Measurements from ENCODE around the gene CFAP74.
"Not testable (repeated sequence)": the region's sequence is repeated elsewhere in the genome, so short reads cannot be mapped to it uniquely, and the experiment has no call there.

CFAP74 gene

DNA sequence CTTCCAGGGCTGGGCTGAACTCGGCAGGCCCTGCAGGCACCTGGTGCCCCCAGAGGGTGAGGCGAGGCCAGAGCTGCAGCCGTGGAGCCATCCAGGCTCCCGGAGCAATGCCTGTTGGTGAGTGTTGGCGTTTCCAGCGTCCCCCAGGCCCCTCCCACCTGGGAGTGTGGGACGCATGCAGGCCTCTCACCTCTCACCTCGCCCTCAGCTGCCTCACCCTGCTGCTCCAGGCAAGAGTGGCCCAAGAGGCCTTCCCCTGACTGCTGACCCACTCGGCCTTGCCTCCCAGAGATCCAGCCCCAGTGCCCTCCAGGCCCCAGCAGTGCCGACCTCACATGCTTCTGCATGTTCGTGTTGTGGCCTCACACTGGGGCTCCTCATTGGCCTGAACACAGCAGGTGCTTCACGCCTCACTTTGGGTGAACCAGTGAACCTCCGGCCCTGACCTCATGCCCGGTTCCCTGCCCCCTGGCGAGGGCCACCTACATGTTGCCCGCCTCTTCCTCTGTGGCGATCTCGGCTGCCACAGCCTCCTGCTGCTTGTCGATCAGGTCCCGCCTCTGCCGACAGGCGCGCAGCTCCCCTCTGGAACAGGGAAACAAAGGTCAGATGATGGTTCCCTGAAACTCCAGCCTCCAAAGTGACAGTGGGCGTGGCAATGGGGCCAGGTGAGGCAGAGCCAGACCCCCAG lies 17.0 kb downstream of the CFAP74 start:
- DNase-seq, result no peak

DNA sequence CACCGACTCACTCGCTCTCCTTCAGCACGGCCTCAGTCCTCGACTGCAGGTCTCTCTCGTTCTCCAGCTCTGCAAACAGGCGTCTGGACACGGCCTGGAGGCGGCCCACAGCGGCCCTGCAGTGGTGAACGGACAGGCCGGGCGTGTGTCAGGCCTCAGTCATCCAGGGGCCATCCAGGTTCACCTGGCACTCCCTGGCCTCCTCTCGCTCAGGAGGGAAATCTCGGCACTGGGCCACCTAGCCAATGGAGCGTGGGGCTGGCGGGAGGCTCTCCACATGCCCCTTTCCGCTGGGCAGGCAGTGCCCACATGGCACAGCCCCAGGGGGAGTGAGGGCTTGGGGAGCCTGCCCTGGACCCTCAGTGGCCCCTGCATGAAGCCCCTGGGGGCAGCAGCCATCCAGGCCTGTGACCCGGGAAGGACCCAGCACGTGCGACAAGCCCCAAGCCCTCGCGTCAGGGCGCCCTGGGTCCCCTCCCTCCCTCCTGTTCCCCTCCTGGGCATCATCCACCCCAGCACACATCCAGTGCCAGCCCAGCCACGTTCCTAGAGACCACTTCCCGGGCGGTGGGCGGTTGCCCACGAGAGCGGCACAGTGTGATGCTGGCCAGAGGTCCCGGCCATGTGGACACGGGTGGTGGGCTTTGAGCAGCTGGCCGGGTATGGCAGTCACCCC lies 18.1 kb downstream of the CFAP74 start:
- DNase-seq, result no peak

DNA sequence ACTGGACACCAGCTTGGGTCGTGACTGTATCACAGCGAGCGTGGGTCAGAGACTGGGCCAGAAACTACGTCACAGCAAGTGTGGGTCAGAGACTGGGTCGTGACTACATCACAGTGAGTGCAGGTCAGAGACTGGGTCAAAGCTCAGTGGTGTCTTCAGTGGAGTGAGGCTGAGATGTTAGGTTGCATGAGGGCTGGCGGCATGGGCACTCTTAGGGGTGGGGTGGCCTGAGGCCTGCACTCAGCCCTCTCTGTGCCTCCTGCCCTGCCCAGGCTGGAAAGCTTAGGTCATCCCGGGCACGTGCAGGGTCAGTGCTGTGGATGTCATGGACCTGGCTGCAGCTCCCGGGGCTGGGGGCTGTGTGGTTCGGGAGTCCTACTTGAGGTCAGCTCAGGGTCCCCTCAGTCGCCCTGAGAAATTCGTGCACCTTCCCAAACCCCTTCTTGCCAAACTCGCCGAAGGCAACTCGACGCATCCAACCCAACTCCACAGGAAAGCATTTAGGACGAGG lies 19.0 kb downstream of the CFAP74 start:
- no peak for DNase-seq

DNA sequence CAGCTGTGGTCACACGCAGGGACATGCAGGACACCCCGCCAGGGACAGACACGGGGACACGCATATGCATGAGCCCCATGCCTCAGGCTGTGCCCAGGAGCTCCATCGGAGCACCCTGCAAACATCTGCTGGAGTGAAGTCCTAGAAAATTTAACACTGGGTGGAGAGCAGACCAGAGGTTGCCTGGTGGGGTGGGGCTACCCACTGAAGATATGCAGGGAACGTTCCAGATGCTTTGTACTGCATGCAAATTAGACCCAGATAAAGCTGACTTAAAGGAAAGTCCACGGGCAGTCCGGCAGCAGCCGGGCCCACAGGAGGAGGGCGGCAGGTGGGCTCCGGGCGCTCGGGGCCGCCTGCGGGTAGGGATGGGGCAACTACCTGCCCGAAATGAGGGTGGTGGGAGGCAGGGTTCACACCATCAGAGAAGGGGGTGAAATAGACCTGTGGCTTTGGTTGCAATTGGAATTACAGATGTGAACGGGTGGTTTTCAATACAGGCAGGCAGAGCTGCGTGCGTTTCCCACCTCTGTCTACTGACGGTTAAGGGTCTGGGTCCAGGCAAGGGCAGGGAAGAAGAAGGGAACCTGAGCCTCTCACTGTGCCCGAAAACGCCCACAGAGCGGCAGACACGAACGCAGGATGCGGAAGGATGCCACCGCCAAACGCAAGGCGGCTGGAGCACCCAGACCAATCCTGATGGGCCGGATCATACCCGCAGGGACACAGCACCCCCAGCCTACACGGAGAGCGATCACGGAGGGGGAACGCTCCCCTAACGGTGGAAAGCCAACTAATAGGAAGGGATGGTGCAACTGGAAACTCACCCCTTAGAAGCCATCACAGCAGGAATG lies 21.0 kb downstream of the CFAP74 start:
- DNase-seq, result no peak

DNA sequence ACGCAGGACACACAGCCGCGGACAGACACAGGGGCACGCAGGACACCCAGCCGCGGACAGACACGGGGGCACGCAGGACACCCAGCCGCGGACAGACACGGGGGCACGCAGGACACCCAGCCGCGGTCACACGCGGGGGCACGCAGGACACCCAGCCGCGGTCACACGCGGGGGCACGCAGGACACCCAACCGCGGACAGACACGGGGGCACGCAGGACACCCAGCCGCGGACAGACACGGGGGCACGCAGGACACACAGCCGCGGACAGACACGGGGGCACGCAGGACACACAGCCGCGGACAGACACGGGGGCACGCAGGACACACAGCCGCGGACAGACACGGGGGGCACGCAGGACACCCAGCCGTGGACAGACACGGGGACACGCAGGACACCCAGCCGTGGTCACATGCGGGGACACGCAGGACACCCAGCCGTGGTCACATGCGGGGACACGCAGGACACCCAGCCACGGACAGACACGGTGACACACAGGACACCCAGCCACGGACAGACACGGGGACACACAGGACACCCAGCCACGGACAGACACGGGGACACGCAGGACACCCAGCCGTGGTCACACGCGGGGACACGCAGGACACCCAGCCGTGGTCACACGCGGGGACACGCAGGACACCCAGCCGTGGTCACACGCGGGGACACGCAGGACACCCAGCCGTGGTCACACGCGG lies 21.8 kb downstream of the CFAP74 start:
- not testable (repeated sequence) for DNase-seq

DNA sequence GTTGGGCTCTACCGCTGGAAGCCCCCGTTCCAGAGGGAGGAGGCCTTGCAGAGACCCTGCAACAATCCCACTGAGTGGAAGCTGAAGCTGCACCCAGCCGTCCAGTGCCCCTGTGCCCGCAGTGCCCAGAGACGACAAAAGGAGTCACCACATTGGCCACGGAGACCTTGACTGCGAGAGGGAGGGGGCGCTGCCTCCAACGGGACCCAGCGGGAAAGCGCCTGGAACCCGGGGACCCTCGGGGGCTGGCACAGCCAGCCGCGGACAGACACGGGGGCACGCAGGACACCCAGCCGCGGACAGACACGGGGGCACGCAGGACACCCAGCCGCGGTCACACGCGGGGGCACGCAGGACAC lies 22.5 kb downstream of the CFAP74 start:
- no peak for DNase-seq

DNA sequence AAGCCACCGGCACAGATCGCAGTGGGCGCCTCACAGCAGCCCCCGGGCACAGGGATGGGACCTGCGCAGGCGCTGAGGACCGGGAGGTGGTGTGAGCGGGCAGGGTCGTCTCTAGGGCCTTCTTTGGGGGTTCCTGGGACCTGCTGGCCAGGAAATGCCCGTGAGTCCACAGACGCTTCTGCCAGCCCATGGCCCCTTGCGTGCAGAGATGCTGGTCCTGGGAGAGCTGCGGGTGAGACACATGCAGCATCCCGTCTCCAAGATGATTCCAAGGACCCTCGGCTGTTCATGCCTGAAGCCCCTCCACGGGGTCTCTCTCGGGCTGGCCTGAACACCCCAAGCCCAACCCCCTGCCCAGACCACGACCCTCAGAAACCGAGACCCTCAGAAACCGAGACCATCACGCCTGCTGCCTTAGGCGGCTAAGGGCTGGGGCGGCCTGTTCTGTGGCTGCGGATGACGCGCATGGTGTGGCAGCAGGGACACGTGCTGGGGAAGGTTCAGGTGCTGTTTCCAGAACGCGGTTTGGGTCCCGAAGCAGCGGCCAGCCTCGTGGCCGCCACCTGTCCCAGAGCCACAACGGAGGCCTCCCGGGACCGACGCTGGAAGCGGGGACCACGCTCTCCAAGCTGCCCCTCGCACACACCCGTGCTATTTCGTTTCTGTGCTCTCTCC lies 23.0 kb downstream of the CFAP74 start:
- no peak for DNase-seq

DNA sequence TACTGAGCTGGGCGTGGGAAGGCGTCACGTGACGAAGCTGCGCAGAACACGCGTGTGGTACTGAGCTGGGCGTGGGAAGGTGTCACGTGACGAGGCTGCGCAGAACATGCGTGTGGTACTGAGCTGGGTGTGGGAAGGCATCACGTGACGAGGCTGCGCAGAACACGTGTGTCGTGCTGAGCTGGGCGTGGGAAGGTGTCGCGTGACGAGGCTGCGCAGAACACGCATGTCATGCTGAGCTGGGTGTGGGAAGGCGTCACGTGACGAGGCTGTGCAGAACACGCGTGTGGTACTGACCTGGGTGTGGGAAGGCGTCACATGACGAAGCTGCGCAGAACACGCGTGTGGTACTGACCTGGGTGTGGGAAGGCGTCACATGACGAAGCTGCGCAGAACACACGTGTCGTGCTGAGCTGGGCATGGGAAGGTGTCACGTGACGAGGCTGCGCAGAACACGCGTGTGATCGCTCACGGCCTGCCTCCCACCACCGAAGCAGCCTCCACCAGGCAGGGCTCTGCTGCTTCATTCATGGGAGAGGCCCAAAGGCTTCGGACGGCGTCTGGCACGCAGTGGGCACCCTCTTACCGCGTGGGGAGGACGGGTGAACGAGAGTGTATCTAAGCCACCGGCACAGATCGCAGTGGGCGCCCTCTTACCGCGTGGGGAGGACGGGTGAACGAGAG lies 24.0 kb downstream of the CFAP74 start:
- no peak for DNase-seq

DNA sequence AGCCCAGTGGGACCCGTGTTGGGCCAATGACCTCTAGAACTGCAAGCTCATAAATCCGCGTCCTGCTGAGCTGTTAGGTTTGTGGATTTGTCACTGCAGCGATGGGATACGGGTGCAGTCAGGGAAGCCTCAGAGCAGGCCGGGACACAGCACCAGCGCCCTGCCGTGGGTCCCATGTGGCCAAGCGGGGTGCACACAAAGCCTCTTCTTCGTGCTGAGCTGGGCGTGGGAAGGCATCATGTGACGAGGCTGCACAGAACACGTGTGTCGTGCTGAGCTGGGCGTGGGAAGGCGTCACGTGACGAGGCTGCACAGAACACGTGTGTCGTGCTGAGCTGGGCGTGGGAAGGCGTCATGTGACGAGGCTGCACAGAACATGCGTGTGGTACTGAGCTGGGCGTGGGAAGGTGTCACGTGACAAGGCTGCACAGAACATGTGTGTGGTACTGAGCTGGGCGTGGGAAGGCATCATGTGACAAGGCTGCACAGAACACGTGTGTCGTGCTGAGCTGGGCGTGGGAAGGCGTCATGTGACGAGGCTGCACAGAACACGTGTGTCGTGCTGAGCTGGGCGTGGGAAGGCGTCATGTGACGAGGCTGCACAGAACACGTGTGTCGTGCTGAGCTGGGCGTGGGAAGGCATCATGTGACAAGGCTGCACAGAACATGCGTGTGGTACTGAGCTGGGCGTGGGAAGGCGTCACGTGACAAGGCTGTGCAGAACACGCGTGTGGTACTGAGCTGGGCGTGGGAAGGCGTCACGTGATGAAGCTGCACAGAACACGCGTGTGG lies 24.7 kb downstream of the CFAP74 start:
- not testable (repeated sequence) for DNase-seq

DNA sequence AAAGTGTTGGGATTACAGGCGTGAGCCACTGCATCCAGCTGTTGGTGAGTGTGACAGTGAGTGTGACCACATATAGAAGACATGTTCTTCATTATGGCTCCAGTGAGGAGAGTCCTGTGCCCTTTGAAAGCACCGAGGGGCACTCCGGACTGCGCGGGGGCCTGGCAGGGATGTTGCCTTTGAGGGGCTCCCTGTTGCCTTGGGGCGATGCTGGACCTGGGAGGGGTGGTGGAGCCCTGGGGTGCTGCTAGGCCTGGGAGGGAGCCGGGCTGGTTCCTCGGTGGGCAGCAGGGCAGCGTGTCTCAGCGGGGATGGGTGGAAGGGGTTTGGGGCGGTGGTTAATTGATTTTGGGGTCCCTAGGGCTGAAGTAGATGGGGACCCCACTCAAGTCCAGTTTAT lies 25.5 kb downstream of the CFAP74 start:
- no peak for DNase-seq

DNA sequence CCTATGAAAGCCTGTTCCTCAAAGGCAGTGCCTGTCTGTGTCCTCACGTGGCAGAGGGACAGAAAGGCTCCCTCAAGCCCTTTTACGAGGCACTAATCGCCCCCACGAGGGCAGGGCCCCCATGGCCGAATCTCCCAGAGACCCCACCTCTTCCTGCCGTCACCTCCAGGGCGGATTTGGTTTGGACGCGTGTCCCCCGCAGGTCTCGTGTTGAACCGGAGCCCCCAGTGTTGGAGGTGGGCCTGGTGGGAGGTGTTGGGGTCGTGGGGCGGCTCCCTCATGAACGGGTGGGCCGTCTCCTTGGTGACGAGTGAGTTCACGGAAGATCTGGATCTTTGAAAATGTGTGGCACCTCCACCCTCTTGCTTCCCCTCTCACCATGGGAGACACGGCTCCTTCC lies 27.6 kb downstream of the CFAP74 start:
- no peak for DNase-seq

DNA sequence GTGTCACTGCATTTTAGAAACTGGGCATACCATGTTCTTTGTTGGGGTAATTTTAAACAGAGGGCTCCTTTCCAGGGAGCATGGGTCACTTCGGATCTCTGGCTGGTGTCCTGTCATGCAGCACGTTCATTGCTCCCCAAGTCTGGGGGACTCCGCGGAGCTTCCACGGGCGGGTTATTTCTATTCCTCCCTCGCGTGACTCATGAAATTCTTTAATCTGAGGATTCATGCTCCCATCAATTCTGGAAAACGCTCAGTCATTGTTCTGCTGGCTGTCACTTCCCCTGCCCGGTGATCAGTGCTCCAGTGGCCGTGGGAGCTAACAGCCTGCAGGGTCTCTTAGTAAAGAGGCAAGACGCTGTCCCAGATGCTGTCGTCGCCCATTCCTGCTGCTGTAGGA lies 28.1 kb downstream of the CFAP74 start:
- no peak for DNase-seq

DNA sequence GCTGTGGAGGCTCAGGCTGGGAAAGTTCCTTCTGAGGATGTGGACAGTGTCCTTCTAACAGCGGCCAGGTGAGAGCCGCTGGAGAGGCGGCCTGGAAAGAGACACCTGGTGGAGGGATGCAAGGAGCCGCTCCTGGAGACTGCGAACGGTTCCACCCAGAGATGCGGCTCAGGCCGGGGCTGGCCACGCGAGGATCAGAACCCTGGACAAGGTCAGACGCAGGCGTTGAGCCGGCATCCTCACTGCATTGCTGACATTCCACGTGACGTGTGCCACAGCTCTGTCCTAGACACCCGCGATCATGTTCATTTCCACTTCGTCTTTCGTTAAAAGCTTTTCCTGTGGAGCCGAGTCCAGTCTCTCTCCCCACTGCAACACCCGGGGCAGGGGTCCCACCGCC lies 28.8 kb downstream of the CFAP74 start:
- DNase-seq, result no peak

DNA sequence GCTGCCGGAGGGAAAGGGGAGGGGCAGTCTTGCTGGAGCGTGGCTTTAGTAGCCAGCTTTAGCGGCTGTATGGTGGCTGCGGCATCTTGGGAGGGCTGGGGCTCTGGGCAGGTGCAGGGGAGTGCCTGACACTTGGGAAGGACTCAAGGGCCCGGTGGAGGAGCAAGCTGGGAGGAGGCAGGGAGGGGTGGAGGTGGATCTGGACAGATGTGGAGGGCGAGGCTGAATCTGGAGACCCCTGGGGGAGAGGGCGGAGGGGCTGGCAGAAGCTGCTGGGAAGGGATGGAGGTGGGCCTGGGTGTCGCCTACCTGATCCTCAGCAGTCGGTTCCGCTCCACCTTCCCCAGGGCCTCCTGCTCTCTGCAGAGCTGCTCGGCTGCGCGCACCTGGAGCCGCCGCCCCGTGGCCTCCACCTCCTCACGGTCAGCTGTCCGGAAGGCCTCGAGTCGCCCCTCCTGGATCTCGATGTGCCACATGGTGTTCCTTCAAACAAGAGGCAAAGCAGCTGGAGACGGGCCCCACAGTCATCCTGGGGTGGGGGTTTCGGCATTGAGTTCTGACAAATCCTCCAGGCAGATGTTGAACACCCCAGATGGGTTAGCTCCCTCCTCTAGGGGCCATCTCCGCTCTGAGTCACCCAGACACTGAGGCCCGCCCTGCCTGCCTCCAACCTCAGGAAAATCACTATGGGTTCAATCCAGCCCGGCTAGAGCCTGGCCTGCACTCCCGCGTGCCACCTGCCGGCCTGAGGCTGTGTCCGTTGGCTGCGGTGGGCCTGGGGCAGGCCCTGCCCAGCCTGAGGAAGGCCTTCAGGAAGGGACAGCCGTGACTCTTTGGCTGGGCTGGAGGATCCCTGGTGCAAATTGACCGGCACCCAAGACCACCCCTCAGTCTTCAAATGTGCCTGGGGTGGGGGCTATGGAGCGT lies 29.6 kb downstream of the CFAP74 start:
- no peak for DNase-seq

DNA sequence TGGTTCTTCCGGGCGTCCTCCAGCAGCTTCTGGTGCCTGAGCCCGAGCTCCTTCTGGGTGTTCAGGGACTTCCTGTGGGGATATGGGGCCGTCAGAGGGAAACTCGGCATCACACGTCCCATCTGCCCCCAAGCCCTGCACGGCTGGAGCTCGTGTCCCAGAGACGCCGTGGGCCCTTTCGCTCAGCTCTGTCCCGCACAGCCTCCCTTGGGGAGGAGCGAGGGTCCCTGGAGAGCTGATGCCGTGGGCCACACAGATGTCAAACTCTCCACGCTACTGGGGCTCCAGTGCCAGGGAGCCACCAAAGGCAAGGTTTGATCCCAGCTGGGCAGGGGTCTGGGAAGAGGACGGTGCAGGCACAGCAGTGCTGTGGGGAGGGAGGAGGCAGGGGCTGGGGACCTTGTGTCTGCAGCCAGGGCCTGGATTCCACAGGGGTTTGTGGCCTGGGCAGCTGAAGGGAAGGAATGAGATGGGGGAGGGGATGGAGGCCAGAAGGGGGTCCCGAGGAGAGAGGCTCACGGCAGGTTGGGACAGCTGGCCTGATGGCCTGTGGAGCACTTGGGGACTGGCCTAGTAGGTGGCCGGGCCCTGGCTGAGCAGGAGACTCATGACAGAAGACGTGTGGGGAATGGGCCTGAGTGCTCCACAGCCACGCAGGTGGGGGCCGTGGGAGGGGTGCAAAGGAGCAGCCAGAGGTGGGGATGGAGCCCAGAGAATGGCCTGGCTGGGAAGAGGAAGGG lies 30.4 kb downstream of the CFAP74 start:
- no peak for DNase-seq

DNA sequence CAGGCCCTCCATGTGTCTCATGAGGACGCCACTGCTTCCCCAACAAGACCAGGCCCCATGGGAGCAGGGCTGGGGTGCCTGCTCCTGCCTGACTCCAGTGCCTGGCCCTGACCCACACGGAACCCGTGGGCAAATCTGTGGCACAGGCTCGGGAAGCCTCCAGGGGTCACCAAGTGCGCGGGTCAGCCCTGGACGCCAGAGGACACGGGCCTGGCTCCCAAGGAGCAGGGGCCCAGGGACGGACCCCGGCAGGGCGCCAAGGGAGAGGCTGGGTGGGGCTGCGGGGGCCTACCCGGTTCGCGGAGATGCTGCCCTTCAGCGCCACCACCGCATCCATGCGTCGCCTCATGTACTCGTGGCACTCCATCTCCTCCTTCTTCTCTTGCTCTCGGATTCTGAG lies 31.9 kb downstream of the CFAP74 start:
- DNase-seq, result no peak

DNA sequence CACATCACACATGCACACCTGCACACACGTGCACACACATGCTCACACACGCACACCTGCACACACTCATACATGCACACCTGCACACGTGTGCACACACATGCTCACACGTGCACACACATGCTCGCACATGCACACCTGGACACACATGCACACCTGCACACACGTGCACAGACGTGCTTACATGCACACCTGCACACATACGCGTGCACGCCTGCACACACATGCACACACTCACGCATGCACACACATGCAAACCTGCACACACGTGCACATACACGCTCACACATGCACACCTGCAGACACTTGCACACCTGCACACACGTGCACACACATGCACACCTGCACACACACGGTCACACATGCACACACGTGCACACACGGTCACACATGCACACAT lies 32.6 kb downstream of the CFAP74 start:
- no peak for DNase-seq

DNA sequence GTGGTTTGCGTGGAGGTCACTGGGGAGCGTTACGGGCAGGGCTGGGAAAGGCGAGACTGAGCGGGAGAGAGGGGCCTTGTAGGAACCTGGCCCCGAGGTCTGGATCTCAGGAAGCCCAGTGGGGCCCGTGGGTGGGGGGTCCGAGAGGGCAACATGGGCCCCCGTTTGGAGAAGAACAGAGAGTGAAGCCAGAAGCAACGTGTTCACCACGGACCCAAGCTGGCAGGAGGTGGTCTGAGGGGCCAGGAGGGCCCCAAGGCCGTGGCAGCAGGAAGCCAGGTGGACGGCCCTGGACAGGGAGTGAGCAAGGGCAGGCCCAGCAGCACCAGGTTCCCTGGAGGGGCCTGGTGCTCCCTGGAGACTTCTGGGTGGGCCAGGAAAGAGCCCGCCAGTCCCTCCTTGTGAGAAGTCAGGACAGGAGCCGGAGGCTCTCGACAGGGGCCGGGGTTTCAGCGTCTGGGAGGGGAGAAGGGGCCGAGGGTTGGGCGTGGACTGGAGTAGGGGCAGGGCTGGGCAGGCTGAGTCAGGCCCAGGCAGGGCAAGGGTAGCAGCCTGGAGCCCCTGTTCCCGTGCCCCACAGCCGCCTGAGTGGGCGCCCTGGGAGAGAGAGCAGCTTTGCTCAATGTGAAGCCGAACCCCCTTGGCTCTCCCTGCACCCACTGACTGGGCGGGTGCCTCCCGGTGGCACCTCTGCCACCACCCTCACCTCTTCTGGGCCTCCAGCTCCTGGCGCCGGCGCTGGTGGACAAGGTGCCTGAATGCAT lies 33.5 kb downstream of the CFAP74 start:
- DNase-seq, result no peak
